Mesodermal cell (in vitro differentiated cells): ENCODE data around the gene PCDHGB6.

Experiments
- H3K27ac ChIP-seq: 2 replicates; pipeline ENCODE4 v1.7.0; 2013; ENCODE audit warnings: mild to moderate bottlenecking, low read depth, low read length, moderate library complexity; ENCODE audit not compliant: severe bottlenecking
- H3K36me3 ChIP-seq: 2 replicates; pipeline ENCODE4 v1.7.1; 2013; ENCODE audit warnings: mild to moderate bottlenecking, low read length, moderate library complexity; ENCODE audit not compliant: control insufficient read depth, insufficient read depth
- H3K4me1 ChIP-seq: one replicate; pipeline ENCODE4 v1.7.1; 2013; ENCODE audit warnings: mild to moderate bottlenecking, low read length; ENCODE audit not compliant: insufficient read depth, control insufficient read depth, poor library complexity, severe bottlenecking
- H3K4me3 ChIP-seq: 2 replicates; pipeline ENCODE4 v1.7.0; 2013; ENCODE audit warnings: low read length, control low read depth, mild to moderate bottlenecking; ENCODE audit not compliant: insufficient read depth, poor library complexity, severe bottlenecking; ENCODE audit errors: extremely low read depth
- H3K9me3 ChIP-seq: 2 replicates; pipeline ENCODE4 v1.7.1; 2013; ENCODE audit warnings: mild to moderate bottlenecking, low read length, moderate library complexity; ENCODE audit not compliant: control insufficient read depth
- WGBS, 2 experiments: methylation state at CpG; one replicate each; pipeline ENCODE4 v1.1.5; 2013; ENCODE audit warnings: missing lambda C conversion rate in 2 of 2; ENCODE audit not compliant: insufficient coverage in 2 of 2; 5-methylcytosine and 5-hydroxymethylcytosine counted together

Gene PCDHGB6

DNA sequence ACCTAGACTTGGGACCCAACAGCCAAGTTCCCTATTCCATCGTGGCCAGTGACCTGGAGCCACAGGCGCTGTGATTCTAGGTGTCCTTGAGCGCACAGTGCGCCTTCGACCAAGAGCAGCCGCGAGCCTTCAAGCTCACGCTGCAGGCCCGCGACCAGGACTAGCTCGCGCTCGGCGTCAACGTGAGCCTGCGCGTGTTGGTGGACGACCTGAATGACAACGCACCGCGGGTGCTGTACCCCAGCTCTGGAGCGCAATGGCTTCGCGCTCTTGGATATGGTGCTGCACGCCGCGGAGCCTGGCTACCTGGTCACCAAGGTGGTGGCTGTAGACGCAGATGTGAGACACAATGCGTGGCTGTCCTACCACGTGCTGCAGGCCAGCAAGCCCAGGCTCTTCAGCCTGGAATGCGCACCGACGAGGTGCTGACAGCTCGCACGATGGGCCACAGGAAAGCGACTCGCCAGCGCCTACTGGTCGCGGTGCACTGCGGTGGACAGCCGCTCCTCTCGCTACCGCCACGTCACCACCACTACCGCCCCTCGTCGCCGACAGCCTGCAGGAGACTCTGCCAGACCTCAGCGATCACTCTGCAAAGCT is 33.9 kb downstream of the PCDHGB6 start:
- 98% methylated on average over 48 to 49 of the region's 50 CpGs for WGBS, 2 experiments
- Histone ChIP-seq H3K4me3 (no peak overlapping the region), H3K36me3 (peaks cover 21% of the 10 kb centered on the region), H3K27ac (no peak overlapping the region), H3K4me1 (no peaks in the 10 kb centered on the region), H3K9me3 (peaks cover 2% of the 10 kb centered on the region)
